Upper lobe of left lung (tissue), 6 donors: ENCODE results near the gene CPN1. TPM values are rescaled to one million over a fixed set of nuclear protein-coding genes. Genes with fewer than 3 reads are reported as not detected.

Source experiments
- ATAC-seq, 2 donors: fragments of 200-7000 bp; cut with Tn5 transposase; one replicate each; pipeline ENCODE4 v1.9.1; 2022; ENCODE audit warnings: mild to moderate bottlenecking in 2 of 2, moderate library complexity in 2 of 2; ENCODE audit not compliant: low FRiP score in 2 of 2
- DNase-seq, 2 donors: peaks; one replicate each; pipeline ENCODE4 v3.0.0-alpha.2; 2019 to 2020
- H3K27ac ChIP-seq, 4 donors: fragments of 200-600 bp; sonication (generic); one replicate each; pipeline ENCODE4 v1.5.1; 2016 to 2019
- H3K27me3 ChIP-seq, 4 donors: fragments of 200-600 bp; sonication (generic); one replicate each; pipeline ENCODE4 v1.5.1; 2017 to 2019
- H3K36me3 ChIP-seq, 4 donors: fragments of 200-600 bp; sonication (generic); one replicate each; pipeline ENCODE4 v1.5.1; 2016 to 2019
- H3K4me1 ChIP-seq, 4 donors: fragments of 200-600 bp; sonication (generic); one replicate each; pipeline ENCODE4 v1.5.1; 2018 to 2019
- H3K4me3 ChIP-seq, 4 donors: fragments of 200-600 bp; sonication (generic); one replicate each; pipeline ENCODE4 v1.5.1; 2017 to 2019; ENCODE audit warnings: mild to moderate bottlenecking in 2 of 4, moderate library complexity in 1 of 4
- H3K9me3 ChIP-seq, 4 donors: fragments of 200-600 bp; sonication (generic); one replicate each; pipeline ENCODE4 v1.5.1; 2018 to 2019
- EP300 ChIP-seq, 4 donors: sonication (generic); formaldehyde crosslinking; IDR thresholded peaks; one replicate each; pipeline ENCODE4 v1.5.1; 2017; ENCODE audit warnings: antibody characterized with exemption in 4 of 4, control low read depth in 2 of 4
- POLR2A ChIP-seq, 4 donors: fragments of 450-650 bp; IDR thresholded peaks; one replicate each; pipeline ENCODE4 v1.5.1; 2016 to 2017; ENCODE audit warnings: antibody characterized with exemption in 4 of 4, mild to moderate bottlenecking in 2 of 4
- POLR2AphosphoS5 ChIP-seq, 2 donors: sonication (generic); formaldehyde crosslinking; IDR thresholded peaks; one replicate each; pipeline ENCODE4 v1.5.1; 2017; ENCODE audit warnings: antibody characterized with exemption in 2 of 2
- WGBS, 2 donors: methylation state at CpG; one replicate each; pipeline ENCODE4 v1.1.5; 2017 to 2018; 5-methylcytosine and 5-hydroxymethylcytosine counted together
- total RNA-seq, 6 donors: library from RNA; depleted of rRNA in 4 of 6; stranded (reverse); fragments of >200 nt in 4 of 6; gene quantifications; one replicate each; pipeline versions ENCODE4 v1.1.0 to v1.2.1, GENCODE V29; 2016 to 2021
- TF ChIP-seq, protein P1 (sequence below), 6 experiments: fragments of 450-650 bp in 4 of 6; fragments of 200-600 bp in 2 of 6; sonication (generic) in 2 of 6; IDR thresholded peaks; one replicate each; pipeline ENCODE4 v1.5.1; 2016 to 2019; ENCODE audit warnings: antibody characterized with exemption in 6 of 6
- donor health status: DM: no; HTN: no; CAD: no; lungs with moderate emphysema.
- donor health status: DM: no; HTN: yes; CAD: no; lungs with severe emphysema.

CPN1 gene
- total RNA-seq, 6 donors from 2014 or later = not detected

- H3K36me3 ChIP-seq = no peaks in the 10 kb centered on the region
- TF ChIP-seq POLR2AphosphoS5 (IDR thresholded peaks at IDR 0.05) (no peak), POLR2A (IDR thresholded peaks at IDR 0.05) (no peak), EP300 (IDR thresholded peaks at IDR 0.05) (no peak)
- TF ChIP-seq, protein P1, sequence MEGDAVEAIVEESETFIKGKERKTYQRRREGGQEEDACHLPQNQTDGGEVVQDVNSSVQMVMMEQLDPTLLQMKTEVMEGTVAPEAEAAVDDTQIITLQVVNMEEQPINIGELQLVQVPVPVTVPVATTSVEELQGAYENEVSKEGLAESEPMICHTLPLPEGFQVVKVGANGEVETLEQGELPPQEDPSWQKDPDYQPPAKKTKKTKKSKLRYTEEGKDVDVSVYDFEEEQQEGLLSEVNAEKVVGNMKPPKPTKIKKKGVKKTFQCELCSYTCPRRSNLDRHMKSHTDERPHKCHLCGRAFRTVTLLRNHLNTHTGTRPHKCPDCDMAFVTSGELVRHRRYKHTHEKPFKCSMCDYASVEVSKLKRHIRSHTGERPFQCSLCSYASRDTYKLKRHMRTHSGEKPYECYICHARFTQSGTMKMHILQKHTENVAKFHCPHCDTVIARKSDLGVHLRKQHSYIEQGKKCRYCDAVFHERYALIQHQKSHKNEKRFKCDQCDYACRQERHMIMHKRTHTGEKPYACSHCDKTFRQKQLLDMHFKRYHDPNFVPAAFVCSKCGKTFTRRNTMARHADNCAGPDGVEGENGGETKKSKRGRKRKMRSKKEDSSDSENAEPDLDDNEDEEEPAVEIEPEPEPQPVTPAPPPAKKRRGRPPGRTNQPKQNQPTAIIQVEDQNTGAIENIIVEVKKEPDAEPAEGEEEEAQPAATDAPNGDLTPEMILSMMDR (IDR thresholded peaks at IDR 0.05) = no peak
- no peak overlapping the region for H3K4me3 ChIP-seq
- no peak for DNase-seq
- ATAC-seq = no peak
- no peaks in the 10 kb centered on the region for H3K27me3 ChIP-seq
- 77 to 86% methylated on average over 2 of the region's 2 CpGs for WGBS, 2 donors
- no peak overlapping the region for H3K27ac ChIP-seq
- peaks cover 0 to 8% (median 4%) of the 10 kb centered on the region in 4 donors for H3K4me1 ChIP-seq
- H3K9me3 ChIP-seq = no peaks in the 10 kb centered on the region
These were observed 40.2 kb downstream of the CPN1 start for GRCh38 chr10:100041306-100042002.

GRCh38 chr10:100038561-100039071 lies 43.1 kb downstream of the CPN1 start:
- TF ChIP-seq EP300 (IDR thresholded peaks at IDR 0.05) = no peak
- TF ChIP-seq POLR2A (IDR thresholded peaks at IDR 0.05) = no peak
- Histone ChIP-seq H3K36me3 (no peaks in the 10 kb centered on the region), H3K27ac (no peak overlapping the region), H3K9me3 (no peaks in the 10 kb centered on the region), H3K4me3 (no peak overlapping the region), H3K27me3 (no peaks in the 10 kb centered on the region), H3K4me1 (peaks cover 0 to 3% (median 0%) of the 10 kb centered on the region in 4 donors)
- ATAC-seq (no peak), DNase-seq (no peak)
- WGBS, 2 donors = 33 to 38% methylated on average over 1 of the region's 1 CpG

DNA sequence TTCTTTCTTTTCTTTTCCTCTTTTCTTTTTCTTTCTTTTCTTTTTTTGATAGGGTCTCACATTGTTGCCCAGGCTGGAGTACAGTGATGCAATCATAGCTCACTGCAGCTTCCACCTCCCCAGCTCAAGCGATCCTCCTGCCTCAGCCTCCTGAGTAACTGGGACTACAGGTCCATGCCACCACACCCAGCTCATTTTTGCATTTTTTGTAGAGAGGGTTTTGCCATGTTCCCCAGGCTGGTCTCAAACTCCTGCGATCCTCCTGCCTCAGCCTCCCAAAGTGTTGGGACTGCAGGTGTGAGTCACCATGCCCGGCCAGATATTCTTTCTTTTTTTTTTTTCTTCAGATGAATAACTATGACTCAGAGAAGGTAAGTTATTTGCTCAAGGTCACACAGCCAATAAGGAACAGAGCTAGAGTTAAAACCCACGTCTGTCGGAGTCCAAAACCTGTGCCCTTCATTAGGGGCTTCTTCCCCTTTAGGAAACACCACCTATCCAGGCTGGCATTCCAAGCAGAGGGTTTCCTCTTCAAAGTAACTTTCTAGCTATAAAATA lies 43.8 kb downstream of the CPN1 start:
- H3K27ac ChIP-seq = no peak overlapping the region
- H3K27me3 ChIP-seq = no peaks in the 10 kb centered on the region
- H3K4me3 ChIP-seq = no peak overlapping the region
- DNase-seq (no peak), ATAC-seq (no peak)
- TF ChIP-seq, protein P1 (IDR thresholded peaks at IDR 0.05) = no peak
- TF ChIP-seq EP300 (IDR thresholded peaks at IDR 0.05) (no peak), POLR2AphosphoS5 (IDR thresholded peaks at IDR 0.05) (no peak), POLR2A (IDR thresholded peaks at IDR 0.05) (no peak)
- 87 to 94% methylated on average over 5 of the region's 5 CpGs for WGBS, 2 donors
- no peaks in the 10 kb centered on the region for H3K36me3 ChIP-seq
- no peaks in the 10 kb centered on the region for H3K9me3 ChIP-seq
- H3K4me1 ChIP-seq = no peaks in the 10 kb centered on the region

DNA sequence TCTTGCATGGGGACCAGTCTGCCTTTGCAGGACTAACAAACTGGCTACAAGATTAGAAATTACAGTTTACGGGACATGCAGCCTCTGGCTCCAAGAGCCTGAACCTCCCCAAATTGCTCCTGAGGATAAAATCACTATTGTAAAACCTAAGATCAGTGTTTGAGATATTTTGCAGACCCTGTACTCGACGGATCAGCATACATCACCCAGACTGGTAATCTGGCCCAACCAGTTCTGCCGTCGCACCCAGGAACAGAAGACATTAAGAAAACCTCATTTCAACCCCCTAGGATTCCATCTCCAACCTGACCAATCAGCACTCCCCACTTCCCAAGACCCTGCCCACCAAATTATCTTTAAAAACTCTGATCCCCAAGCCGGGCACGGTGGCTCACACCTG lies 44.8 kb downstream of the CPN1 start:
- ATAC-seq (no peak), DNase-seq (no peak)
- H3K36me3 ChIP-seq = no peaks in the 10 kb centered on the region
- H3K9me3 ChIP-seq = no peaks in the 10 kb centered on the region
- no peaks in the 10 kb centered on the region for H3K27me3 ChIP-seq
- no peaks in the 10 kb centered on the region for H3K4me1 ChIP-seq
- WGBS, 2 donors = 76 to 81% methylated on average over 7 of the region's 7 CpGs
- H3K27ac ChIP-seq = no peak overlapping the region
- TF ChIP-seq EP300 (IDR thresholded peaks at IDR 0.05) (no peak), POLR2AphosphoS5 (IDR thresholded peaks at IDR 0.05) (no peak), POLR2A (IDR thresholded peaks at IDR 0.05) (no peak)
- TF ChIP-seq, protein P1 (IDR thresholded peaks at IDR 0.05) = no peak
- no peak overlapping the region for H3K4me3 ChIP-seq

- ATAC-seq = no peak
- H3K27ac ChIP-seq = no peak overlapping the region
- no peak for DNase-seq
- no peaks in the 10 kb centered on the region for H3K9me3 ChIP-seq
- TF ChIP-seq POLR2AphosphoS5 (IDR thresholded peaks at IDR 0.05) (no peak), EP300 (IDR thresholded peaks at IDR 0.05) (no peak), POLR2A (IDR thresholded peaks at IDR 0.05) (no peak)
- TF ChIP-seq, protein P1 (IDR thresholded peaks at IDR 0.05) = no peak
- no peaks in the 10 kb centered on the region for H3K36me3 ChIP-seq
- H3K27me3 ChIP-seq = no peaks in the 10 kb centered on the region
- no peak overlapping the region for H3K4me3 ChIP-seq
- no peaks in the 10 kb centered on the region for H3K4me1 ChIP-seq
- 68 to 89% methylated on average over 1 of the region's 1 CpG for WGBS, 2 donors
These were observed 47.8 kb downstream of the CPN1 start for GRCh38 chr10:100033766-100034418.
